Hepatocyte (in vitro differentiated cells): ENCODE data around the gene TMEM141.
"Not testable (repeated sequence)": the region's sequence is repeated elsewhere in the genome, so short reads cannot be mapped to it uniquely, and the experiment has no call there.

ENCODE experiments used
- CTCF ChIP-seq: fragments of 200-600 bp; sonication (generic); IDR thresholded peaks from 2 replicates; pipeline ENCODE4 v1.5.1; 2016; ENCODE audit warnings: antibody characterized with exemption, mild to moderate bottlenecking; ENCODE audit not compliant: poor library complexity
- EZH2 ChIP-seq: fragments of 200-600 bp; sonication (generic); IDR thresholded peaks from 2 replicates; pipeline ENCODE4 v1.6.1; 2016; ENCODE audit warnings: antibody characterized with exemption, mild to moderate bottlenecking, borderline replicate concordance

DNA sequence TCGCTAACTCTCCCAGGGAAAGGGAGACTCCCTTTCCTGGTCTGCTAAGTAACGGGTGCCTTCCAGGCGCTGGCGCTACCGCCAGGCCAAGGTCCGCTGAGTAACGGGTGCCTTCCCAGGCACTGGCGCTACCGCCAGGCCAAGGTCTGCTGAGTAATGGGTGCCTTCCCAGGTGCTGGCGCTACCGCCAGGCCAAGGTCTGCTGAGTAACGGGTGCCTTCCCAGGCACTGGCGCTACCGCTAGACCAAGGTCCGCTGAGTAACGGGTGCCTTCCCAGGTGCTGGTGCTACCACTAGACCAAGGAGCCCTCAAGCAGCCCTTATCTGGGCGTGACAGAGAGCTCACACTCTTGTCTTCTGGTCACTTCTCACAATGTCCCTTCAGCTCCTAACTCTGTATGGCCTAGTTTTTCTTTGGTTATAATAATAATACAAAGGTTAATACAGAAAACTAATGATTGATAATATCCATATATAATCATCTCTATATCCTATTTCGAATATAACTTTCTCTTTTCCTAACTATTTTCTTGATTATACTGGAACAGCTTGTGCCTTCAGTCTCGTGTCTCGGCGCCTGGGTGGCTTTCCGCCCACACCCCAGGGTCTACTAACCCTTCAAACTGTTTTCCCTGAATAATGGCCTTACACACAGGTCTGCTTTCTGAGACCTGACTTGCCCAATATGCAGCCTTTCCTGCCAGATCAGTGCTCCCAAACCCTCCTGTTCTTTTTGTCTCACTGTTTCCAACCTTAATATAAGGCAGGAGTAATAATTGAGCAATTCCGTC is 5.4 kb upstream of the TMEM141 start:
- TF ChIP-seq CTCF, EZH2: not testable (repeated sequence)
